ENCODE measurements around the gene CDH8.

CDH8 gene, protein sequence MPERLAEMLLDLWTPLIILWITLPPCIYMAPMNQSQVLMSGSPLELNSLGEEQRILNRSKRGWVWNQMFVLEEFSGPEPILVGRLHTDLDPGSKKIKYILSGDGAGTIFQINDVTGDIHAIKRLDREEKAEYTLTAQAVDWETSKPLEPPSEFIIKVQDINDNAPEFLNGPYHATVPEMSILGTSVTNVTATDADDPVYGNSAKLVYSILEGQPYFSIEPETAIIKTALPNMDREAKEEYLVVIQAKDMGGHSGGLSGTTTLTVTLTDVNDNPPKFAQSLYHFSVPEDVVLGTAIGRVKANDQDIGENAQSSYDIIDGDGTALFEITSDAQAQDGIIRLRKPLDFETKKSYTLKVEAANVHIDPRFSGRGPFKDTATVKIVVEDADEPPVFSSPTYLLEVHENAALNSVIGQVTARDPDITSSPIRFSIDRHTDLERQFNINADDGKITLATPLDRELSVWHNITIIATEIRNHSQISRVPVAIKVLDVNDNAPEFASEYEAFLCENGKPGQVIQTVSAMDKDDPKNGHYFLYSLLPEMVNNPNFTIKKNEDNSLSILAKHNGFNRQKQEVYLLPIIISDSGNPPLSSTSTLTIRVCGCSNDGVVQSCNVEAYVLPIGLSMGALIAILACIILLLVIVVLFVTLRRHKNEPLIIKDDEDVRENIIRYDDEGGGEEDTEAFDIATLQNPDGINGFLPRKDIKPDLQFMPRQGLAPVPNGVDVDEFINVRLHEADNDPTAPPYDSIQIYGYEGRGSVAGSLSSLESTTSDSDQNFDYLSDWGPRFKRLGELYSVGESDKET

DNA sequence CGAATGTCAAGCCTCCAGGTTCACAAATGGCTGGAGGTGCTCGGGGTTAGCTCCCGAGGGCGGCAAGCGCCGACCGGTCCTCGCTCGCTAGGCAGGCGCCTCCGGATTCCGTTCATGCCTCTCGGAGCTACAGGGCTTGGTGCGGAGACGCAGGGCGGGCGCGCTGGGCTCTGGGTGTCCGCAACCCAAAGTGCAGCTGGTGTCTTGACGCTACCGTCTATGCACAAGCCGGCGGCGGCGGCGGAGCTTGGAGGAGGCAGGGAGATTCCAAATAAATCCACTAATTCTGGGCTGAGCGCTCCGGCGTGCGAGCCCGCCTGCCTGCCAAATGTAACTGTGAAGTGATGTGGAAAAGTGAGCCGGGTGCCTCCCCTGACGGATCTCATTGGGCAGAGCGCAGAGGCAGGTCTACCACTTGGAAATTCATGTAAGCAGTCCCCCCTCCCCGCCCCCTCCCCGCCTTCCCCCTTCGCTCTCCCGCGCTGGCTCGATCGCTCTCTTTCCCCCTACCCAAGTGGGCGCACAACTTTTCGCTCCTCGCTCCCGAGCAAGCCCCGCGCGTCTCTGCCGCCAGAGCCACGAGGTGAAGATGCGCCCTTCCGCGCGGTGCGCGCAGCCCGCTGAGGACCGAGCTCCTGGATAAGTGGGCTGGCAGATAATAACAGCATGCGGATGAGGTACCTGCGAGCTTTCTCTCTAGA is at the start of gene CDH8:
CDH8 (minus strand) TSS at position 338 of the 701 bp plus-strand sequence. CDS start 15,035 bp downstream, outside the sequence.
- peak; percentile 14 for DNase-seq

GRCh38 chr16:62079236-62079635 is 43.0 kb upstream of the CDH8 start:
- no peak for DNase-seq

DNA sequence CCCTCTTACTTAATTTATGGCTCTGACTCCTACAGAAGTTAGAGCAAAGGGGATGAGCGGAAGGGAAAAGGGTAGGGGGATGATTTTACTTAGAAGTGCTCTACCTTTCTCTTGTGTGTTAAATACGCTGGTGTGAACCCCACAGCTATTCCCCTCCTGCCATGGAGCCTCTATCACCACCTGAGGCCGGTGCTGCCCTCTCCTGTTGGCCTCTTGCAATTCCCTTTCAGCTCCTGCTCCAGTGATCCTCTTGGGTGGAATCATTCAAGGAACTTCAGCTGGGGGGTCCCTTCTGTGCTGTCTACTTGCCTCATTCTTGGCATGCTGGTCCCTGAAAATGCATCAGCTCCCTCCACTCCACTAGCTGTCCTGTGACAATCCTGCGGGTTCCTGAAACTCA is 41.8 kb upstream of the CDH8 start:
- peak; percentile 22 for DNase-seq

GRCh38 chr16:62076886-62077285 is 40.6 kb upstream of the CDH8 start:
- no peak for DNase-seq

- DNase-seq = no peak
These were observed 32.5 kb upstream of the CDH8 start for GRCh38 chr16:62068747-62069146.

- DNase-seq = no peak
These were observed 31.7 kb upstream of the CDH8 start for GRCh38 chr16:62067981-62068380.

DNA sequence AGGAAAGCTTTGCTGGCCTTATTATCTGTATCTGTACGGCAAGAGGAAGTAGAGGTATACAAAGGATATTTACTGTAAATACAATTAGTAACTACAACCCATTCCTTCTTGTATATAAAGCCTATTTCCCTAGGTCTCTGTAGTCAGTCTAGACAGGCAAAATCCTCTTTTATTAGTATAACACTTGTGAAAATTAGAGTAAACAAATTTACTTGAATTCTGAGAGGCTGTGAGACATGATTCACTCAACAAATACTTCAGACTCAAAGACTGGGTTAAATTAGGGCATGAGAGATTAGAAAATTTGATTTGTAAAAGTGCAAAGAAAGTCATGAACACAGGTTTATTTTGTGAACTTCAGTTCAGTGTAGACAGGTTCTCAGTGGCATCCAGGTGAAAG is 30.9 kb upstream of the CDH8 start:
- DNase-seq = no peak

DNA sequence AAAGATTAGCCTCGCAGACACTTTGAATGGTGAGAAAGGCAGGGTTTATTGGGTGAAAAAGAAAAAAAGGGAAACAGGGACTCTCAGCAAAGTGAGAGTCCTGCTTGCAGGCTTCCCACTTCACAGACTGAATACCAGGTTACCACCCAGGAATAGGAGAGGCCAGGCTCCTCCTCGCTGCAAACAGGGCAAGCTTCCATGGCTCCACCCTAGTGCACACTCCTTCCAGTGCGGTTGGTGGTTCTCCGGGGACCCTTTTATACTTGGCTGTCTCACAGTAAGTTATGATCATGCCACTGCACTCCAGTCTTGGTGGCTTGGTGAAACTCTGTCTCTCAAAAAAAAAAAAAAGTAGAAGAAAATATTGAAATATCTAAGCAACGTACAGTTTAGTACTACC is 30.5 kb upstream of the CDH8 start:
- no peak for DNase-seq

GRCh38 chr16:62064173-62064572 is 27.9 kb upstream of the CDH8 start:
- no peak for DNase-seq

GRCh38 chr16:62060089-62060488 is 23.9 kb upstream of the CDH8 start:
- DNase-seq = no peak

DNA sequence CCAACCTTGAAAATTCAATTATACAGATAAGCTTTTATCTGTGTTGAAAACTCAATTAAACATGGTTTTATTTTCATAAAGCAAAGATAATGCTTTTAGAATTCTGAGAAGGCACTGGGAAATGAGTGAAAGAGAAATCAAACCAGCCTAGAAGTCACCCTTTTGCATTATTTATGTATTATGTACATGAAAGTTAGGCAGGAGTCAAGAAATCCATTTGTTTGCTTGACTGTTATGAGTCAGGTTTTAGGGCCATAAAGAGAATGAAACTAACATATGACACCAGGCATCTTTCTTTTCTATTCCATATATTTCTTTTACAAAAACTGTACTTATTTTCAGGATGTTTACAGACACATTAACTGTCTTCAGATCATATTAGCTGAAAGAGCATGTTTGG is 23.3 kb upstream of the CDH8 start:
- DNase-seq = no peak

DNA sequence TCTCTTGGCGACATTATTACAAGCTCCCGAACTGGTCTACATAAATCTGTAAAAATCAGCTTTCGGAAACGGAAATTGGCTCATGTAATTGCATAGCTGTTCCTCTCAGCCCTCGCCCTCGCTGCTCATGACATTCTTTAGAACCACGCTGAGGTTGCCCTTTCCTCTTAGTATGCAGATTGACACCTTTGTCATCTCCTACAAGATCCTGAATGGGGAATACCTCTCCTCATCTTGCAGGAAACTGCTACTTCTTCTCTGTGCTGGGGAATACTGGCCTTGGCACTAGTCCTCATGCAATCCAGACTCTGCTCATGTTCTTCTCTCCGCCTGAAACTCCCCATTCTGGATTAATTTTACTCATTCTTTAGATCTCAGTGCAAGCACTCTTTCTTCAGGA is 22.2 kb upstream of the CDH8 start:
- no peak for DNase-seq

DNA sequence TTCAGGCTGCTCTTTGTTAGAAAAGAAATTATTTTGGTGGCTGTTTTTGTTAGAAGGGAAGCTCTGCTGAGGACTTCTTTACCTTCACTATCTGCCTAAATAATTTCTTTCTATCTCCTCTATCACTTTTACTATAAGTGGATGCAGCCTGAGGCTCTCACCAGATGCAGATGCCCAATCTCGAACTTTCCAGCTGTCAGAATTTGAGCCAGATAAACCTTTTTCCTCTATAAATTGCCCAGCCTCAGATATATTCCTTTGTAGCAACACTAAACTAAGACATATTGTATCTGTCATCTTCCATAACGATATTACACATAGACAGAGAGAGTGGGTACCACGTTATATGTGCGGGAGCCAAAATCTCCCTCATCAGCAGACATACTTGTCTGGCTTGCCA is 15.7 kb upstream of the CDH8 start:
- no peak for DNase-seq

GRCh38 chr16:62050793-62051192 is 14.6 kb upstream of the CDH8 start:
- no peak for DNase-seq

DNA sequence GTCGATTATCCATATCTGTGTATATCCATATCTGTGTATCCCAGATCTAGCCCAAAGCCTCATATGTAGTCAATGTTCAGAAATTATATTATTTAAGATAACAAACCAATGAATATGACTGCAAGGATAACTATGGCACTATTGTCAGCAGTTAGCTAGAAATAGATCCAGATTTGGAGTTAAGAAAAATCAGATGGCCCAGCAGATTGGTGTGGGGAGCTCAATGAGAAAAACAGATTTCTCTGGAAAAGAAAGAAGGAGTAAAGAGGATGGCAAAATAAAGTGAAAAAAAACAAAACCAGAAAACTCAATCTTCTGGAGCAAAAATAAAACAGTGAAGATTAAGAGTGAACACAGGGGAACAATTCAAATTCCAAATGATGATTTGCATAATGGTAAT is 10.6 kb upstream of the CDH8 start:
- no peak for DNase-seq

- DNase-seq = peak; percentile 41
These were observed 5.2 kb upstream of the CDH8 start for GRCh38 chr16:62041401-62041800.

GRCh38 chr16:62038646-62039045 is 2.4 kb upstream of the CDH8 start:
- no peak for DNase-seq

- DNase-seq = no peak
These were observed 2.0 kb upstream of the CDH8 start for GRCh38 chr16:62038225-62038624.

DNA sequence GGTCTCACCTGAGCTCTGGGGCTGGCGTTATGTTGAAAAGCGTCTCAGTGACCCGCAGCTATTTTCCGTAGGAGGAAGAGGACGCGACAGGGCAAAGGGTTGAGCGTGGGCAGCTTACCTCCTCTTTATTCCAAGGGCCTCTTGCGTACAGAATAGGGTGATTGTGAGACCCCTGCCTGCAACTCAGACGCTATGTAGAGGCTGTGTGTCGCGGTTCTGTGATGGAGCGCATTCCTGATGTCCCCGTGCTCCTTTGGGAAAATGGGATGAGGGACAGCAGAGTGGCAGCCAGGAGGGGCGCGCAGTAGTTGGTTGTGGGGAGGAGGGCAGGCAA is 531 bp upstream of the CDH8 start:
- DNase-seq = no peak

GRCh38 chr16:62035115-62036092 is 834 bp downstream of the CDH8 start:
- peak; percentile 2 for DNase-seq

GRCh38 chr16:62034231-62035114 is 1.8 kb downstream of the CDH8 start:
- DNase-seq = no peak
